ENCODE data around the gene ELF5. TPM values are rescaled to one million over a fixed set of nuclear protein-coding genes. Genes with fewer than 3 reads are reported as not detected.
A peak's percentile ranks its signal among the peaks of the same experiment; 100 is the strongest.

Gene ELF5
- total RNA-seq, 4 donors from 2014 or later = not detected

DNA sequence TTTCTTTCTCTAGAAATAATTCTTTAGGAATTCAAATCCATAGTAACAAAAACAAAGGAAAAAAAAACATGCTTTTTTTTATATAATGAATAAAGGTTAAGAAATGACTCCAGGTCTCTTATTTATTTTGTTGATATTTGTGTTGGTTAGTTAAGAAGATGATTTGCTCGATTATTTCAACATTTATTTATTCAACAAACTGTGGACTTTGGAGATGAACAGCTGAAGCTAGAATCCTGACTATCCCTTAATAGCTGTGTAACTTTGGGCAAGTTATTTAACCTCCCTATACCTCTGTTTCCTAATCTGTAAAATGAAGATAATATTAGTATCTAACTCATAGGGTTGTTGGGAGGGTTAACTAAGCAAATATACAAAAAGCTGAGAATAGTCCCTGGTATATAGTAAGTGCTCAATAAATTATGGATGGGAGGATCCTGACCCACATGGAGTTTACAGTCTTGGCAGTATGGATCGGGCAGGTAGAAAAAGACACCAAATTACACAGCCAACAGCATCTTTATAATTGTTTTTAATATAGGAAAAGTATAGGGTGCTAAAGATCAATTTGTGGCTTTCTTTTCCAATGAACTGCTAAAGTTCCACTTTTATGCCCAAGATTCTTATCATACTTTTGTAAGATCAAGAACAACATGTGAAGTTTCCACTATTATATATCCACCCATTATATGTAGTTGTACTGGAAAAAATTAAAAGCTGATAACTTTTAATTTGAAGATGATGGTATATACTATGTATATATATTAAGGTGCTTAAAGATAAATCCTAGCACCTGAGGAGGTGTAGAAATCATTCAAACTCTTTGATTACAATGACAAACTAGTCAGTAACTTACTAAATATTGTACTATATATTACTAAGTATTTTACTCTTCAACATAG lies 76.1 kb downstream of the ELF5 start:
- 87 to 90% methylated on average over 2 of the region's 2 CpGs for WGBS, 2 donors
- Histone ChIP-seq H3K9me3 (no peaks in the 10 kb centered on the region), H3K4me1 (peaks cover 0 to 43% (median 17%) of the 10 kb centered on the region in 4 donors), H3K36me3 (no peaks in the 10 kb centered on the region), H3K4me3 (peak overlapping the region in 1 of 4 donors; percentile 81), H3K27me3 (no peaks in the 10 kb centered on the region), H3K27ac (peak overlapping the region in 2 of 4 donors; percentile 94 to 95)
- DNase-seq (ENCODE audit: low spot score in 2 of 2) = no peak
- TF ChIP-seq CTCF (IDR thresholded peaks at IDR 0.05) (no peak), EP300 (IDR thresholded peaks at IDR 0.05) (no peak), POLR2A (IDR thresholded peaks at IDR 0.05) (no peak)

- Histone ChIP-seq H3K27me3 (no peaks in the 10 kb centered on the region), H3K4me1 (peaks cover 0 to 16% (median 0%) of the 10 kb centered on the region in 4 donors), H3K27ac (no peak overlapping the region), H3K36me3 (no peaks in the 10 kb centered on the region), H3K4me3 (no peak overlapping the region), H3K9me3 (no peaks in the 10 kb centered on the region)
- whole genome bisulfite sequencing, 2 donors = 81 to 84% methylated on average over 3 of the region's 3 CpGs
- no peak for DNase-seq (ENCODE audit: low spot score in 2 of 2)
- TF ChIP-seq EP300 (IDR thresholded peaks at IDR 0.05) = no peak
- no peak for TF ChIP-seq POLR2A (IDR thresholded peaks at IDR 0.05)
- no peak for TF ChIP-seq CTCF (IDR thresholded peaks at IDR 0.05)
These were observed 79.7 kb downstream of the ELF5 start for GRCh38 chr11:34433899-34434298.

- Histone ChIP-seq H3K27ac (no peak overlapping the region), H3K36me3 (no peaks in the 10 kb centered on the region), H3K9me3 (no peaks in the 10 kb centered on the region), H3K27me3 (no peaks in the 10 kb centered on the region), H3K4me3 (no peak overlapping the region), H3K4me1 (peaks cover 0 to 12% (median 0%) of the 10 kb centered on the region in 4 donors)
- DNase-seq (ENCODE audit: low spot score in 2 of 2) = no peak
- TF ChIP-seq EP300 (IDR thresholded peaks at IDR 0.05) = no peak
- no peak for TF ChIP-seq CTCF (IDR thresholded peaks at IDR 0.05)
- 65 to 70% methylated on average over 5 of the region's 5 CpGs for WGBS, 2 donors
These were observed 80.8 kb downstream of the ELF5 start for GRCh38 chr11:34432822-34433221.

DNA sequence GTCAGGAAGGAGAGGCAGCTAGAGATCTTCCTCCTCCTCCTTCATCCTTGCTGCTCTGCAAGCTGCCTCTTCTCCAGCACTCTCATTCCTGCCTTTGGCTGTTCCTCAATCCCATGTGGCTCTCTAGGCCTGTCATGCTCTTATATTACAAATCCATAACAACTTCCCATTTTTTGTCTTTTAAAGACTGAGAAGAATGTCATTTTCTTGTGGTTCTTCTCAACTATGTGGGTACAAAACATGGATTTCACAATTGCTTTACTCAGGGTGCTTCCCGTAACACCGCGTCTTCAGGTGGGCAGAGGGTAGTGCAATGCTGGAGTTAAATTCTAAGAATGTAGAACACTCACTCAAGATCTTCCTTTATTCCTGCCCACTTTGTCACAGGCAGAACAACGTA lies 81.6 kb downstream of the ELF5 start:
- no peak overlapping the region for H3K27ac ChIP-seq

More for the DNA sequence above, 81.6 kb downstream of the ELF5 start:
- Histone ChIP-seq H3K36me3 (no peaks in the 10 kb centered on the region), H3K4me3 (no peak overlapping the region), H3K9me3 (no peaks in the 10 kb centered on the region), H3K4me1 (peaks cover 0 to 12% (median 2%) of the 10 kb centered on the region in 4 donors), H3K27me3 (no peaks in the 10 kb centered on the region)
- WGBS, 2 donors = 81 to 88% methylated on average over 4 of the region's 4 CpGs
- TF ChIP-seq EP300 (IDR thresholded peaks at IDR 0.05) (no peak), CTCF (IDR thresholded peaks at IDR 0.05) (no peak), POLR2A (IDR thresholded peaks at IDR 0.05) (no peak)
- no peak for DNase-seq (ENCODE audit: low spot score in 2 of 2)

Other genes starting within 250 kb of the ELF5 start
- 1 to 10 TPM; 7.1 to 9.3 (median 7.7) TPM for gene ABTB2, start 155.8 kb downstream of the ELF5 start, total RNA-seq
- gene CAT, start 74.9 kb downstream of the ELF5 start, total RNA-seq = 100 to 1,000 TPM; 101 to 230 (median 147) TPM
- gene EHF, start 107.3 kb upstream of the ELF5 start, total RNA-seq = under 1 TPM in 1 of 4 donors, not detected in 3; 0.22 TPM